Astrocyte (in vitro differentiated cells and primary cell): ENCODE results near the gene PRKAG2. TPM values are rescaled to one million over a fixed set of nuclear protein-coding genes. Genes with fewer than 3 reads are reported as not detected.
A peak's percentile ranks its signal among the peaks of the same experiment; 100 is the strongest.

Experiments
- DNase-seq: peaks from one replicate; pipeline ENCODE4 v3.0.0-alpha.2; 2010; ENCODE audit warnings: low read depth
- FAIRE-seq: peaks from 2 replicates; lab custom pipeline; 2011; peaks lifted over from hg19 to GRCh38; lab: Jason Lieb, UNC
- H2AFZ ChIP-seq: 2 replicates; pipeline ENCODE4 v1.6.0; 2012; ENCODE audit warnings: low read depth, low read length, inconsistent platforms
- H3K27ac ChIP-seq: 2 replicates; pipeline ENCODE4 v1.5.1; 2011; ENCODE audit warnings: low read depth, low read length, inconsistent platforms
- H3K27me3 ChIP-seq: 2 replicates; pipeline ENCODE4 v1.6.0; 2011; ENCODE audit warnings: low read length, inconsistent platforms; ENCODE audit not compliant: insufficient read depth
- H3K36me3 ChIP-seq: 2 replicates; pipeline ENCODE4 v1.5.1; 2011; ENCODE audit warnings: low read length, inconsistent platforms; ENCODE audit not compliant: insufficient read depth
- H3K4me1 ChIP-seq: 2 replicates; pipeline ENCODE4 v1.5.1; 2011; ENCODE audit warnings: low read length, inconsistent platforms; ENCODE audit not compliant: insufficient read depth
- H3K4me2 ChIP-seq: 2 replicates; pipeline ENCODE4 v1.6.0; 2012; ENCODE audit warnings: low read length, inconsistent platforms
- H3K4me3 ChIP-seq: 2 replicates; pipeline ENCODE4 v1.5.1; 2011; ENCODE audit warnings: low read depth, mild to moderate bottlenecking, low read length, inconsistent platforms; ENCODE audit not compliant: insufficient read depth
- H3K79me2 ChIP-seq: 2 replicates; pipeline ENCODE4 v1.6.0; 2012; ENCODE audit warnings: mild to moderate bottlenecking, low read length, inconsistent platforms; ENCODE audit not compliant: insufficient read depth
- H3K9ac ChIP-seq: 2 replicates; pipeline ENCODE4 v1.6.0; 2012; ENCODE audit warnings: mild to moderate bottlenecking, low read length, inconsistent platforms
- H3K9me3 ChIP-seq: 2 replicates; pipeline ENCODE4 v1.5.1; 2012; ENCODE audit warnings: low read depth, mild to moderate bottlenecking, low read length, inconsistent platforms; ENCODE audit not compliant: insufficient read depth
- H4K20me1 ChIP-seq: 2 replicates; pipeline ENCODE4 v1.6.0; 2012; ENCODE audit warnings: low read length, inconsistent platforms; ENCODE audit not compliant: insufficient read depth
- H3K27ac Mint-ChIP-seq: one replicate; pipeline ENCODE4 v1.8.0; 2021; ENCODE audit warnings: mild to moderate bottlenecking, mixed read lengths; ENCODE audit not compliant: unreplicated experiment
- H3K27me3 Mint-ChIP-seq: one replicate; pipeline ENCODE4 v1.8.0; 2021; ENCODE audit warnings: low read depth, mixed read lengths; ENCODE audit not compliant: unreplicated experiment
- H3K36me3 Mint-ChIP-seq: one replicate; pipeline ENCODE4 v1.8.0; 2021; ENCODE audit warnings: low read depth, mixed read lengths; ENCODE audit not compliant: unreplicated experiment
- H3K4me1 Mint-ChIP-seq: one replicate; pipeline ENCODE4 v1.8.0; 2021; ENCODE audit warnings: low read depth, mixed read lengths; ENCODE audit not compliant: unreplicated experiment
- H3K4me3 Mint-ChIP-seq: one replicate; pipeline ENCODE4 v1.8.0; 2021; ENCODE audit warnings: mild to moderate bottlenecking, moderate library complexity, mixed read lengths; ENCODE audit not compliant: unreplicated experiment
- H3K9me3 Mint-ChIP-seq: one replicate; pipeline ENCODE4 v1.8.0; 2021; ENCODE audit warnings: mild to moderate bottlenecking, mixed read lengths; ENCODE audit not compliant: unreplicated experiment
- EZH2 ChIP-seq: IDR thresholded peaks from 2 replicates; pipeline ENCODE4 v1.6.1; 2012; ENCODE audit warnings: mild to moderate bottlenecking, low read length, inconsistent platforms; ENCODE audit not compliant: insufficient read depth
- total RNA-seq: library from RNA; stranded (reverse); gene quantifications from 2 replicates; pipeline ENCODE4 v1.2.1, GENCODE V29; 2021
- TF ChIP-seq, protein P1 (sequence below): IDR thresholded peaks from 2 replicates; pipeline ENCODE4 v1.5.1; 2011; ENCODE audit warnings: low read depth, mild to moderate bottlenecking, inconsistent platforms, low read length, moderate library complexity; ENCODE audit not compliant: insufficient read depth

Gene PRKAG2
- total RNA-seq, 1 donor from 2014 or later: 40.7 TPM

DNA sequence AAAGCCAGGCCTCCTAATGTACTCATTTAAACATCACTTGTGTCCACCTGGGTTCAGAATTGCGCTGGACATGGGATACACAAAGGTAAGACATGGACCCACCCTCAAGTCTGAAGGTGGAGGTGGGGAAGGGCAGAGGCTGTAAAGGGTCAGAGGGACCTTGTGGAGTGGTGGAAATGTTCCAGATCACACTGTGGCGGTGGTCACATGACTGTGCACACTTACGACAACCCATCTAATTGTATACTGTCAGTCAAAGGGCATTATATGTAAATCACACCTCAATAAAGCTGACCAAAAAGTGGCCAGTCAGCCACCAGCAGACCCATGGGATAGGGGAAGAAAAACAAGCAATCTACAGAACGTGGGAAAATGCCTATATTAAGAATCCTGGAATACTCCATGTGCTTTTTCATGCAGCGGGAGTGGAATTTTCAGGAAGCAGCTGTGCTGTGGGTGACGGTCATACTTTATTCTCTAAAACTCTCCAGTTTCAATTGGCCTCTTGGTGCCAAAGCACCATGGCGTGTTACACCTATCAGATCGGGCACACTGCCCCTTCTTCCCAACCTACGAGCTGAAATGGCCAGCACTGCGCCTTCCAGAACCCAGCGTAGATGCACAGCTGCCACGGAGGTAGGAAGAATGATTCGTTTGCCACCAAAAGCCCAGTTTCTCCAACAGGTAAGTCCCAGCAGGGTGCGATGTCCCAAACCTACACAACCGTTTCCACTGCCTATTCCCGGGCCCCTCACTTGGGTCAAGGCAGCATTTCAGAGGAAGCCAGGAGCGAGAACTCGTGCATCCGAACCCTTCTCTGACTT lies 69.8 kb downstream of the PRKAG2 start:
- Mint-ChIP-seq H3K4me3 (no peak overlapping the region), H3K27ac (no peak overlapping the region), H3K36me3 (no peaks in the 10 kb centered on the region), H3K9me3 (no peaks in the 10 kb centered on the region), H3K4me1 (peaks cover 2% of the 10 kb centered on the region), H3K27me3 (peaks cover 67% of the 10 kb centered on the region)
- H3K27ac ChIP-seq: no peak overlapping the region
- no peaks in the 10 kb centered on the region for H3K79me2 ChIP-seq
- H3K4me2 ChIP-seq: no peak overlapping the region
- H3K4me3 ChIP-seq: no peak overlapping the region
- FAIRE-seq (no peak), DNase-seq (no peak)
- peaks cover 18% of the 10 kb centered on the region for H3K27me3 ChIP-seq
- H4K20me1 ChIP-seq: no peaks in the 10 kb centered on the region
- H3K9ac ChIP-seq: no peak overlapping the region
- H2AFZ ChIP-seq: no peak overlapping the region
- H3K36me3 ChIP-seq: no peaks in the 10 kb centered on the region
- H3K9me3 ChIP-seq: no peaks in the 10 kb centered on the region
- H3K4me1 ChIP-seq: no peaks in the 10 kb centered on the region
- TF ChIP-seq EZH2: no peak
- TF ChIP-seq, protein P1, sequence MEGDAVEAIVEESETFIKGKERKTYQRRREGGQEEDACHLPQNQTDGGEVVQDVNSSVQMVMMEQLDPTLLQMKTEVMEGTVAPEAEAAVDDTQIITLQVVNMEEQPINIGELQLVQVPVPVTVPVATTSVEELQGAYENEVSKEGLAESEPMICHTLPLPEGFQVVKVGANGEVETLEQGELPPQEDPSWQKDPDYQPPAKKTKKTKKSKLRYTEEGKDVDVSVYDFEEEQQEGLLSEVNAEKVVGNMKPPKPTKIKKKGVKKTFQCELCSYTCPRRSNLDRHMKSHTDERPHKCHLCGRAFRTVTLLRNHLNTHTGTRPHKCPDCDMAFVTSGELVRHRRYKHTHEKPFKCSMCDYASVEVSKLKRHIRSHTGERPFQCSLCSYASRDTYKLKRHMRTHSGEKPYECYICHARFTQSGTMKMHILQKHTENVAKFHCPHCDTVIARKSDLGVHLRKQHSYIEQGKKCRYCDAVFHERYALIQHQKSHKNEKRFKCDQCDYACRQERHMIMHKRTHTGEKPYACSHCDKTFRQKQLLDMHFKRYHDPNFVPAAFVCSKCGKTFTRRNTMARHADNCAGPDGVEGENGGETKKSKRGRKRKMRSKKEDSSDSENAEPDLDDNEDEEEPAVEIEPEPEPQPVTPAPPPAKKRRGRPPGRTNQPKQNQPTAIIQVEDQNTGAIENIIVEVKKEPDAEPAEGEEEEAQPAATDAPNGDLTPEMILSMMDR: no peak

DNA sequence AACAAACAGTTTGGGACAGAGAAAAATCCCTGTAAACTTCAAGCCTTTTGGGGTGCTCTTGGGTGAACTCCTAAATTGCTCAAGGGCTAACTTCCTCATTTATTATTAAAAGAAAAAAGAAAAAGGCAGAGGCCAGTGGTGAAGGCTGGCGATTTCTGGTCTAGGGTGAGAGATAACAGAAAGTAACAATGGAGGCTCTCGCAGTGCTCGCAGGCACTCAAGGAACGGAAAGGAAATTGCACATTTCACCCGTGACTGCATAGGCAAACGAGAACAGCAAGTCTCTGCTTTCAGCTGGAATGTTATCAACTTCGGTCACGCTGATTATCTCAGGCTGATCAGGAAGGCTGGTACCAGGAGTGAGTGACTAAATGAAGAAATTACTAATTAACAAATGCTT lies 70.7 kb downstream of the PRKAG2 start:
- no peaks in the 10 kb centered on the region for H3K9me3 ChIP-seq
- H3K9ac ChIP-seq: no peak overlapping the region
- H3K4me2 ChIP-seq: no peak overlapping the region
- DNase-seq: peak; percentile 44
- Mint-ChIP-seq H3K4me1 (peaks cover 2% of the 10 kb centered on the region), H3K27ac (no peak overlapping the region), H3K9me3 (no peaks in the 10 kb centered on the region), H3K36me3 (no peaks in the 10 kb centered on the region), H3K27me3 (peaks cover 64% of the 10 kb centered on the region), H3K4me3 (no peak overlapping the region)
- no peak for FAIRE-seq
- H2AFZ ChIP-seq: no peak overlapping the region
- H3K36me3 ChIP-seq: no peaks in the 10 kb centered on the region
- H3K27me3 ChIP-seq: peaks cover 18% of the 10 kb centered on the region
- TF ChIP-seq, protein P1: no peak
- no peak for TF ChIP-seq EZH2
- H3K4me3 ChIP-seq: no peak overlapping the region
- no peaks in the 10 kb centered on the region for H3K4me1 ChIP-seq
- no peaks in the 10 kb centered on the region for H3K79me2 ChIP-seq
- H4K20me1 ChIP-seq: no peaks in the 10 kb centered on the region
- H3K27ac ChIP-seq: no peak overlapping the region

DNA sequence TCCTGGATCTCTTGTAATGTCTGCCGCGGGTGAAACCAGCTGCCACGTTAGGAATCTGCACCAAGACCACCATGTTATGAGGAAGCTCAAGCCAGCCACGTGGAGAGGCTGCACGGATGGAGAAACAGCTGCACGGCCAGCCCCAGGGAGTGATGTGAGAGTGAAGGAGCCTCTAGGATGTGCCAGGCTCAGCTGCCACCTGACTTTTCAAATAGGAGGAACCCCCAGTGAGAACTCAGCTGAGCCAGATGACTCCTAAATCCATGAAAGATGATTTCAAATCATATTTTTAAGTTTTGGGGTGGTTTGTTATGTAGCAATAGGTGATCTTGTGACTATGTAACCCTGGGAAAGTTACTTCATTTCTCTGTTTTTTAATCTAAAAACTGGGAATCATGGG lies 71.7 kb downstream of the PRKAG2 start:
- H3K4me1 Mint-ChIP-seq: peaks cover 2% of the 10 kb centered on the region
- Histone ChIP-seq H3K36me3 (no peaks in the 10 kb centered on the region), H3K4me3 (no peak overlapping the region), H3K9ac (no peak overlapping the region), H4K20me1 (no peaks in the 10 kb centered on the region), H3K9me3 (no peaks in the 10 kb centered on the region), H3K4me2 (no peak overlapping the region), H2AFZ (no peak overlapping the region), H3K27me3 (peaks cover 18% of the 10 kb centered on the region), H3K79me2 (no peaks in the 10 kb centered on the region), H3K27ac (no peak overlapping the region), H3K4me1 (no peaks in the 10 kb centered on the region)
- FAIRE-seq: no peak
- peaks cover 59% of the 10 kb centered on the region for H3K27me3 Mint-ChIP-seq
- no peaks in the 10 kb centered on the region for H3K36me3 Mint-ChIP-seq
- no peak for DNase-seq
- no peaks in the 10 kb centered on the region for H3K9me3 Mint-ChIP-seq
- TF ChIP-seq, protein P1: no peak
- no peak for TF ChIP-seq EZH2
- H3K4me3 Mint-ChIP-seq: no peak overlapping the region
- H3K27ac Mint-ChIP-seq: no peak overlapping the region
